Activated CD4-positive, alpha-beta T cell treated with anti-CD3 and anti-CD28 coated beads for 1 hour (primary cell): Measurements from ENCODE around the gene IL18R1.

Experiments
- DNase-seq: peaks from one replicate; pipeline ENCODE4 v3.0.0-alpha.2; 2020

IL18R1 gene

GRCh38 chr2:102436323-102436722, 80.7 kb downstream of the IL18R1 start:
- no peak for DNase-seq

DNA sequence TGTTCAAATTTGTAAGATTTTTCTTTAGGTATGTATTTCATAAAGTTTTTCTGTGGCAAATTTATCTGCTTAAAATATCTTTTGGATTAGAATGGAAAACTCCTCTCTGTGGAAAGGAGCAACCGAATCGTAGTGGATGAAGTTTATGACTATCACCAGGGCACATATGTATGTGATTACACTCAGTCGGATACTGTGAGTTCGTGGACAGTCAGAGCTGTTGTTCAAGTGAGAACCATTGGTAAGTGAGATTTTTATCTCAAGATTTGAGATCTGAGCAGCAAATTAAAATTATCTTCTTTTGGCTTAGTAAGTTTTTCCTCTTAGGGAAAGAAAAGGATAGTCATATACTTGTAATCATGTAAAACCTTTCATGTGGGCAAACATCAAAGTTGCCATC, 81.5 kb downstream of the IL18R1 start:
- DNase-seq, result no peak

GRCh38 chr2:102438111-102438510, 82.5 kb downstream of the IL18R1 start:
- no peak for DNase-seq

DNA sequence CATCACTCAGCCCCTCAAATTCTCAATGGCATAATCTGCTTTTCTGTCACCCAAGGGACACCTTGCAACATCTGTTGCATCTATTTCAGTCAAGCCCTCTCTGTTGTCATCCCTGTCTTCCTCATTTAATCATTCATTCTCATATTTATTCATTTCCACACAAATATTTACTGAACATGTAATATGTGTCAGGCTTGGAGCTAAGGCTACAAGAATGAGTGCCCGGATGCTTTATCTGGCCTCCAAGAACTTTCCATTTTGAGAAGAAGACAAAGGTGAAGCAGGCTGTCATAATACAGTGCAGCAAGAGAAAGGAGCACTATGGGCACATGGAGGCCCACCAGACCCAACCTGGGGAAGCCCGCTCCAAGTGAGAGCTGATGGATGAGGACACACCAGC, 83.0 kb downstream of the IL18R1 start:
- no peak for DNase-seq

DNA sequence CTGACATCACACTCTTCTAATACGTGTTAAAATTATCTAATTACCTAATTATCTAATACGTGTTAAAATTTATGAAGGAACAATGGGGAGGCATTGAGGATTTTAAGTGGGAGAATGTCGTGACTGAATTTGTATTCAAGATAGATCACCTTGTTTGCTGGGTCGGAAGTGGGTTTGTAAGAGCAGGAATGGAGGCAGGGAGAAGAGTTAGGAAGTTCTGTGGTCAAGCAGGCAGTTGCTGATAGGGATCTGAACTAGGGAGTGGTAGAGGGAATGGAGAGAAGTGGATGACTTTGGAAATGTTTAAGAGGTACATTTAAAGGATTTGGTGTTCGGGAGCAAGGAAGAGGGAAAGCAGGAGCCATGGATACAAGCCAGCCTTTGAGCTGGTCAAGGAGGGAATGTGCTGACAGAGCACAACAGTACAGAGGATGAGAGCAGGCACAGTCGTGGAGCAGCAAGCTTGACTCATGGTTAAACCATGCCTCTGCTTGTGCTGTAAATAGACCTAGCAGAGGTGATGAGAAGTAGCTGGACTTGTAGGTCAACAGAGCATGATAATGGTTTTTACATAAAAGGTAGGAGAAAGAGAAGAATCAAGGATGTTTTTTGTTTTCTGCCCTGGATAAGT, 83.6 kb downstream of the IL18R1 start:
- no peak for DNase-seq

GRCh38 chr2:102442967-102443828, 87.6 kb downstream of the IL18R1 start:
- DNase-seq, result peak; percentile 15

DNA sequence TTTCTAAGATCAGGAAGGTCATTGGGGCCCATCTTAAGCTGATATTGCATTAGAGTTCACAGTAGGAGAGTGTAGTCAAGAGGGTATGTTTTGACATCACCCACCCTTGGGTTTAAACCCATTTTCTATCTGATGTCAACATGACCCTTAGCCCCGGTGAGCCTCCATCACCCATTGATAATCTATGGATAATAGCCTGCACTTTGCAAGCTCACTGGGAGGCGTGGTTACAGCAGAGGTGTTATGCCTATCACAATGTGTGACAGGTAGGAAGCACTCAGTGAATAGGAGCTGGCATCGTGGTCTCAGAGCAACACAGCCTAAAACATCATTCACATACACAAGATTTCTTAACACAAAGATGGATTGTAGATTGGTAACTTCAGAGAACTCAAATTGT, 88.6 kb downstream of the IL18R1 start:
- no peak for DNase-seq

DNA sequence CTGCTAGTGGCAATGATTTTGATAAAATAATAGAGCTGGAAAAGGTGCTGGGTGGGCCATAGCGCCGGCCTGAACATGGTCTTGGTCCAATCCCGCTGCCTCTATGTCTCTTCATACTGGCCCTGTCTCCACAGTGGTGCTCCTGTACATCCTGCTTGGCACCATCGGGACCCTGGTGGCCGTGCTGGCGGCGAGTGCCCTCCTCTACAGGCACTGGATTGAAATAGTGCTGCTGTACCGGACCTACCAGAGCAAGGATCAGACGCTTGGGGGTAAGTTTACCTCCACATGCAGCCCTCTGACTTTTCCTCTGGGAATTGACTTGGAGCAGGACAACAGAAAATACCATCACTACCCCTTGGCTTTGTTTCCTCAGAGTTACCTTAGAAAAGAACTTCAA, 91.3 kb downstream of the IL18R1 start:
- no peak for DNase-seq
